ENCODE measurements around the gene PER2. TPM values are rescaled to one million over a fixed set of nuclear protein-coding genes. Genes with fewer than 3 reads are reported as not detected.

The PER2 gene
- total RNA-seq, 1 experiment from 2014 or later = 6.6 TPM

- no peak for TF ChIP-seq CDX4 (CRISPR knock-in tag; IDR thresholded peaks at IDR 0.05; ENCODE audit: borderline replicate concordance)
- TF ChIP-seq NR3C1 (CRISPR knock-in tag; conservative IDR thresholded peaks at IDR 0.05; ENCODE audit: low read depth) = no peak
- no peak for TF ChIP-seq ETV6 (CRISPR knock-in tag; IDR thresholded peaks at IDR 0.05)
- TF ChIP-seq ZNF512 (CRISPR knock-in tag; IDR thresholded peaks at IDR 0.05; ENCODE audit: borderline replicate concordance) = no peak
- TF ChIP-seq ZNF396 (CRISPR knock-in tag; IDR thresholded peaks at IDR 0.05; ENCODE audit: borderline replicate concordance) = no peak
- no peak for TF ChIP-seq IRF2 (CRISPR knock-in tag; IDR thresholded peaks at IDR 0.05; ENCODE audit: borderline replicate concordance, low read depth)
- TF ChIP-seq E2F1 (CRISPR knock-in tag; IDR thresholded peaks at IDR 0.05) = no peak
- no peak for TF ChIP-seq MXD4 (CRISPR knock-in tag; IDR thresholded peaks at IDR 0.05; ENCODE audit: borderline replicate concordance)
- no peak for TF ChIP-seq ELF4 (CRISPR knock-in tag; IDR thresholded peaks at IDR 0.05; ENCODE audit: low read depth)
- TF ChIP-seq CBFB (CRISPR knock-in tag; IDR thresholded peaks at IDR 0.05; ENCODE audit: low read depth) = no peak
- no peak for TF ChIP-seq FOXK1 (CRISPR knock-in tag; IDR thresholded peaks at IDR 0.05)
- no peak for TF ChIP-seq ZNF219 (CRISPR knock-in tag; IDR thresholded peaks at IDR 0.05; ENCODE audit: borderline replicate concordance)
- ATAC-seq = no peak
- Mint-ChIP-seq H3K9me3 (no peaks in the 10 kb centered on the region), H3K27me3 (ENCODE audit: low read depth) (peaks cover 4% of the 10 kb centered on the region; the same call in 1 of the 2 replicates), H3K4me1 (peaks cover 23% of the 10 kb centered on the region), H3K27ac (no peak overlapping the region), H3K4me3 (peak overlapping the region; percentile 78), H3K36me3 (no peaks in the 10 kb centered on the region)
- ChIA-PET CTCF (interaction anchor here (0.7 to 6.9 kb wide), 5 partner anchors 9 to 364 kb away, joined by 3 to 50 read pairs (median 3); no protein-coding TSS in a partner anchor), POLR2A (interaction anchor here (1.6 kb wide), 1 partner anchor 9 kb away, joined by 4 read pairs; no protein-coding TSS in a partner anchor)
- no peak for DNase-seq (ENCODE audit: low spot score)
Observed at GRCh38 chr2:238286987-238287736, 1.2 kb downstream of the PER2 start.

- peak; percentile 67 for TF ChIP-seq GABPB1 (CRISPR knock-in tag; IDR thresholded peaks at IDR 0.05)
- TF ChIP-seq, protein P1, sequence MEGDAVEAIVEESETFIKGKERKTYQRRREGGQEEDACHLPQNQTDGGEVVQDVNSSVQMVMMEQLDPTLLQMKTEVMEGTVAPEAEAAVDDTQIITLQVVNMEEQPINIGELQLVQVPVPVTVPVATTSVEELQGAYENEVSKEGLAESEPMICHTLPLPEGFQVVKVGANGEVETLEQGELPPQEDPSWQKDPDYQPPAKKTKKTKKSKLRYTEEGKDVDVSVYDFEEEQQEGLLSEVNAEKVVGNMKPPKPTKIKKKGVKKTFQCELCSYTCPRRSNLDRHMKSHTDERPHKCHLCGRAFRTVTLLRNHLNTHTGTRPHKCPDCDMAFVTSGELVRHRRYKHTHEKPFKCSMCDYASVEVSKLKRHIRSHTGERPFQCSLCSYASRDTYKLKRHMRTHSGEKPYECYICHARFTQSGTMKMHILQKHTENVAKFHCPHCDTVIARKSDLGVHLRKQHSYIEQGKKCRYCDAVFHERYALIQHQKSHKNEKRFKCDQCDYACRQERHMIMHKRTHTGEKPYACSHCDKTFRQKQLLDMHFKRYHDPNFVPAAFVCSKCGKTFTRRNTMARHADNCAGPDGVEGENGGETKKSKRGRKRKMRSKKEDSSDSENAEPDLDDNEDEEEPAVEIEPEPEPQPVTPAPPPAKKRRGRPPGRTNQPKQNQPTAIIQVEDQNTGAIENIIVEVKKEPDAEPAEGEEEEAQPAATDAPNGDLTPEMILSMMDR (IDR thresholded peaks at IDR 0.05) = no peak
- Mint-ChIP-seq H3K9me3 (no peaks in the 10 kb centered on the region), H3K27ac (no peak overlapping the region), H3K4me1 (peaks cover 23% of the 10 kb centered on the region), H3K27me3 (ENCODE audit: low read depth) (peaks cover 4% of the 10 kb centered on the region; the same call in 1 of the 2 replicates), H3K36me3 (no peaks in the 10 kb centered on the region), H3K4me3 (peak overlapping the region; percentile 23)
- CTCF ChIA-PET = interaction anchor here (1.0 to 6.9 kb wide), 3 partner anchors 9 to 22 kb away, joined by 5 to 50 read pairs (median 32); no protein-coding TSS in a partner anchor
- ATAC-seq = no peak
- no peak for DNase-seq (ENCODE audit: low spot score)
- POLR2A ChIA-PET = no interaction called here
Observed at GRCh38 chr2:238286551-238286950, 1.9 kb downstream of the PER2 start.

DNA sequence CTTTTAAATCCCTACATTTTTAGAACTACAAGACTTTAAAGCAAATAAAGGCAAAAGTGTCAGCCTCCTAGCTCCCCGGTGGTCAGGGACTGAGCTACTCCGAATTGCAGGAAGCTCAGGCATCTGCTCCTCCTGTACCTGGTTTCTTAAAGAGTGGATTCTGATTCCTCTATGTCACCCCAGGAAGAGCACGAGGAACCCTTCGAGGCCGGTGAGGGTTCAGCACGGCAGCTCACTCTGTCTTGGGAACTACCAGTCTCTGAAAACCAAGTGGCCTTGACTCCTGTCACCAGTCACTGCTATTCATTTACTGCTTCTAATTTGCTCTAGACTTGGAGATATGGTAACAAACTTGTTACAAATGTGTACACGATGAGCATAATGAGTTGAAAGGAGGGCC is 2.3 kb downstream of the PER2 start:
- ChIA-PET POLR2A (no interaction called here), CTCF (interaction anchor here (1.0 to 6.9 kb wide), 2 partner anchors 8 to 22 kb away, joined by 5 to 50 read pairs; no protein-coding TSS in a partner anchor)
- Mint-ChIP-seq H3K36me3 (no peaks in the 10 kb centered on the region), H3K4me3 (no peak overlapping the region), H3K4me1 (peaks cover 23% of the 10 kb centered on the region), H3K27ac (no peak overlapping the region), H3K9me3 (no peaks in the 10 kb centered on the region), H3K27me3 (ENCODE audit: low read depth) (peaks cover 4% of the 10 kb centered on the region; the same call in 1 of the 2 replicates)
- no peak for ATAC-seq
- no peak for DNase-seq (ENCODE audit: low spot score)
- TF ChIP-seq, protein P2, sequence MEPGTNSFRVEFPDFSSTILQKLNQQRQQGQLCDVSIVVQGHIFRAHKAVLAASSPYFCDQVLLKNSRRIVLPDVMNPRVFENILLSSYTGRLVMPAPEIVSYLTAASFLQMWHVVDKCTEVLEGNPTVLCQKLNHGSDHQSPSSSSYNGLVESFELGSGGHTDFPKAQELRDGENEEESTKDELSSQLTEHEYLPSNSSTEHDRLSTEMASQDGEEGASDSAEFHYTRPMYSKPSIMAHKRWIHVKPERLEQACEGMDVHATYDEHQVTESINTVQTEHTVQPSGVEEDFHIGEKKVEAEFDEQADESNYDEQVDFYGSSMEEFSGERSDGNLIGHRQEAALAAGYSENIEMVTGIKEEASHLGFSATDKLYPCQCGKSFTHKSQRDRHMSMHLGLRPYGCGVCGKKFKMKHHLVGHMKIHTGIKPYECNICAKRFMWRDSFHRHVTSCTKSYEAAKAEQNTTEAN (CRISPR knock-in tag; IDR thresholded peaks at IDR 0.05) = no peak
- no peak for TF ChIP-seq NR2C2 (CRISPR knock-in tag; IDR thresholded peaks at IDR 0.05)
- TF ChIP-seq, protein P3, sequence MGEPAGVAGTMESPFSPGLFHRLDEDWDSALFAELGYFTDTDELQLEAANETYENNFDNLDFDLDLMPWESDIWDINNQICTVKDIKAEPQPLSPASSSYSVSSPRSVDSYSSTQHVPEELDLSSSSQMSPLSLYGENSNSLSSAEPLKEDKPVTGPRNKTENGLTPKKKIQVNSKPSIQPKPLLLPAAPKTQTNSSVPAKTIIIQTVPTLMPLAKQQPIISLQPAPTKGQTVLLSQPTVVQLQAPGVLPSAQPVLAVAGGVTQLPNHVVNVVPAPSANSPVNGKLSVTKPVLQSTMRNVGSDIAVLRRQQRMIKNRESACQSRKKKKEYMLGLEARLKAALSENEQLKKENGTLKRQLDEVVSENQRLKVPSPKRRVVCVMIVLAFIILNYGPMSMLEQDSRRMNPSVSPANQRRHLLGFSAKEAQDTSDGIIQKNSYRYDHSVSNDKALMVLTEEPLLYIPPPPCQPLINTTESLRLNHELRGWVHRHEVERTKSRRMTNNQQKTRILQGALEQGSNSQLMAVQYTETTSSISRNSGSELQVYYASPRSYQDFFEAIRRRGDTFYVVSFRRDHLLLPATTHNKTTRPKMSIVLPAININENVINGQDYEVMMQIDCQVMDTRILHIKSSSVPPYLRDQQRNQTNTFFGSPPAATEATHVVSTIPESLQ (CRISPR knock-in tag; IDR thresholded peaks at IDR 0.05) = no peak
- TF ChIP-seq GRHL2 (CRISPR knock-in tag; IDR thresholded peaks at IDR 0.05; ENCODE audit: insufficient replicate concordance, severe bottlenecking) = no peak
- no peak for TF ChIP-seq TEAD1 (CRISPR knock-in tag; IDR thresholded peaks at IDR 0.05)
- TF ChIP-seq MXD4 (CRISPR knock-in tag; IDR thresholded peaks at IDR 0.05; ENCODE audit: borderline replicate concordance) = no peak
- no peak for TF ChIP-seq ETV6 (CRISPR knock-in tag; IDR thresholded peaks at IDR 0.05)
- TF ChIP-seq IRF2 (CRISPR knock-in tag; IDR thresholded peaks at IDR 0.05; ENCODE audit: borderline replicate concordance, low read depth) = no peak
- no peak for TF ChIP-seq ZNF138 (CRISPR knock-in tag; conservative IDR thresholded peaks at IDR 0.05)
- TF ChIP-seq, protein P4, sequence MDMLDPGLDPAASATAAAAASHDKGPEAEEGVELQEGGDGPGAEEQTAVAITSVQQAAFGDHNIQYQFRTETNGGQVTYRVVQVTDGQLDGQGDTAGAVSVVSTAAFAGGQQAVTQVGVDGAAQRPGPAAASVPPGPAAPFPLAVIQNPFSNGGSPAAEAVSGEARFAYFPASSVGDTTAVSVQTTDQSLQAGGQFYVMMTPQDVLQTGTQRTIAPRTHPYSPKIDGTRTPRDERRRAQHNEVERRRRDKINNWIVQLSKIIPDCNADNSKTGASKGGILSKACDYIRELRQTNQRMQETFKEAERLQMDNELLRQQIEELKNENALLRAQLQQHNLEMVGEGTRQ (CRISPR knock-in tag; IDR thresholded peaks at IDR 0.05) = no peak
